Endothelial cell of umbilical vein (primary cell): ENCODE results near the gene GSTK1.

Source experiments
- CTCF ChIP-seq, 2 donors: IDR thresholded peaks; 1 replicate in 1 of 2; 2 replicates in 1 of 2; pipeline ENCODE4 v1.5.1; 2011; ENCODE audit warnings: low read length in 2 of 2, mild to moderate bottlenecking in 2 of 2, moderate library complexity in 2 of 2, control low read depth in 1 of 2, inconsistent platforms in 1 of 2, low read depth in 1 of 2; ENCODE audit not compliant: insufficient read depth in 1 of 2; ENCODE audit errors: extremely low read depth in 1 of 2
- POLR2A ChIP-seq: IDR thresholded peaks from 2 replicates; pipeline ENCODE4 v1.6.1; 2012; ENCODE audit warnings: low read depth, mild to moderate bottlenecking, control low read depth, low read length

GRCh38 chr7:143250199-143250598, 13.0 kb upstream of the GSTK1 start:
- TF ChIP-seq POLR2A (no peak), CTCF (IDR thresholded peaks at IDR 0.05; ENCODE audit: extremely low read depth in 1 of 2, insufficient read depth in 1 of 2, low read depth in 1 of 2, low read length in 2 of 2) (no peak)
